HG03159 (cell line): Measurements from ENCODE around the gene STRN3.
A peak's percentile ranks its signal among the peaks of the same experiment; 100 is the strongest.
"Not testable (repeated sequence)": the region's sequence is repeated elsewhere in the genome, so short reads cannot be mapped to it uniquely, and the experiment has no call there.

Experiments used
- ATAC-seq: cut with Tn5 transposase; IDR thresholded peaks from one replicate; pipeline ENCODE4 v1.9.1; 2021; ENCODE audit warnings: mild to moderate bottlenecking, moderate library complexity; ENCODE audit not compliant: unreplicated experiment

STRN3 gene

DNA sequence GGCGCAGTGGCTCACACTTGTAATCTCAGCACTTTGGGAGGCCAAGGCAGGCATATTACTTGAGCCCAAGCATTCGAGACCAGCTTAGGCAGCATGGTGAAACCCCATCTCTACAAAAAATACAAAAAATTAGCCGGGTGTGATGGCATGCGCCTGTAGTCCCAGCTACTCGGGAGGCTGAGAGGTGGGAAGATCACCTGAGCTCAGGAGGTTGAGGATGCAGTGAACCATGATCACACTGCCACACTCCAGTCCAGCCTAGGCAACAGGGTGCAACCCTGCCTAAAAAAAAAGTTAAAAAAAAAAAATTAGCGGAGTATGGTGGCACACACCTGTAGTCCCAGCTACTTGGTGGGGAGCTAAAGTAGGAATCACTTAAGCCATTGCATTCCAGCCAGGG lies 22.2 kb downstream of the STRN3 start:
- ATAC-seq: not testable (repeated sequence)

DNA sequence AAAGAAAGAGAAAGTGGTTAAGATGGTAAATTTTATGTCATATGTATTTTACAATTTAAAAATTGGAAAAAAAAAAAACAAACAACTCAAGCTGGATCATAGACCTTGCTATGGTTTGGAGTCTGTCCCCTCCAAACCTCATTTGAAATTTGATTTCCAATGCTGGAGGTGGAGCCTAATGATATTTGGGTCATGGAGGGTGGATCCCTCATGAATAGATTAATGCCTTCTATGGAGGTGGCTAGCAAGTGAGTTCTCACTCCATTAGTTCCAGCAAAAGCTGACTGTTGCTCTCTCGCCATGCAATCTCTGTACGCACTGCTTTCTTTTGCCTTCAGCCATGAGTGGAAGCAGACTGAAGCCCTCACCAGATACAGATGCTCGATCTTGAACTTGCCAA lies 22.9 kb downstream of the STRN3 start:
- no peak for ATAC-seq

- no peak for ATAC-seq
These were observed 24.9 kb downstream of the STRN3 start for GRCh38 chr14:31001339-31001658.

DNA sequence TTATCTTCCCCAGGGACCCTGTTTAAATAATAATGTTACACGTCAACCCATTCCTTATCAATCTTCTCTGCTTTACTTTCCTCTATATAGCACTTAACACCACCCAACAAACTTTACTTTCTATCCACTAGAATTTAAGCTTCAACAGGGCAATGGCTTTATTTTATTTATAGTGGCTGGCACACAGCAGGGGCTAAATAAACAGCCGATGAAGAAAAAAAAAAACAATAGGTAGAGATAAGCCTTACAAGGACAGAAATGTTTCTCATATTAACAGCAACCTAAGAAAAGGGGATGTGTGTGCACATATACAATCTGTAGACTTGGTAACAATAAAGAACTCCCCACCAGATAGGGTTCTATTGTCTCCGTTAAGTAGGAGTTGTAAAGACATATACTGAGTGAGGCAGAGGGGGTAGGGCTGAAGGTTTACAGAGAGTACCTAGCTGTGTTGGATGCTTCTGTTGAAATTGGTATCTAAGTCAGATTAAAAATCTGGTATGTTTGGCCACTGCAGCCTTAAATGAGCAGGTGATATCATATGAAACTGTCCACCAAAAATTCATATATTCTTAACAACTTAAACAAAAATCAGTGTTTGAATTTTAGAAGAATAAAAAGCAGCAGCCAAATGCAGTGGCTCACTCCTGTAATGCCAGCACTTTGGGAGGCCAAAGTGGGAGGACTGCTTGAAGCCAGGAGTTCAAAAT lies 25.4 kb downstream of the STRN3 start:
- no peak for ATAC-seq

DNA sequence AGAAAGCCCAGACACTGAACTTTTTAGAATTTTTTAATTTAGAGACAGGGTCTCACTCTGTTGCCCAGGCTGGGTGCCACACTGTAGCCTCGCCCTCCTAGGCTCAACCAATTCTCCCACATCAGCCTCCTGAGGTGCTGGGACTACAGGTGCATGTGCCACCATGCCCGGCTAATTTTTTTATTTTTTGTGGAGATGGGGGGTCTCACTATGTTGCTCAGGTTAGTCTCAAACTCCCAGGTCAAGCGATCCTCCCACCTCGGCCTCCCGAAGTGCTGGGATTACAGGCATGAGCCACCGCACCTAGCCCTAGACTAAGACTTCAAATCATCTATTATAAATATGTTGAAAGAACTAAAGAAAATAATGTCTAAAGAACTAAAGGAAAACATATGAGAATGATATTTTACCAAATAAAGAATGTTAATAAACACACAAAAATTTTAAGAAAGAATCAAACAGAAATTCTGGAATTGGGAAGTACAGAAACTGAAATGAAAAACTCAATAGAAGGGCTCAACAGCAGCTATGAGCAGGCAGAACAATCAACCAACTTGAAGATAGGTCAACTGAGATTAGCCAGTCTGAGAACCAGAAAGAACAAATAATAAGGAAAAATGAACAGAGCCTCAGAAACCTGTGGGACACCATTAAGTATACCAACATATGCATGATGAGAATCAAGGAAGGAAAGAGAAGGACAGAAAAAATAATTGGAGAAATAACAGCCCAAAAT lies 27.0 kb downstream of the STRN3 start:
- no peak for ATAC-seq

DNA sequence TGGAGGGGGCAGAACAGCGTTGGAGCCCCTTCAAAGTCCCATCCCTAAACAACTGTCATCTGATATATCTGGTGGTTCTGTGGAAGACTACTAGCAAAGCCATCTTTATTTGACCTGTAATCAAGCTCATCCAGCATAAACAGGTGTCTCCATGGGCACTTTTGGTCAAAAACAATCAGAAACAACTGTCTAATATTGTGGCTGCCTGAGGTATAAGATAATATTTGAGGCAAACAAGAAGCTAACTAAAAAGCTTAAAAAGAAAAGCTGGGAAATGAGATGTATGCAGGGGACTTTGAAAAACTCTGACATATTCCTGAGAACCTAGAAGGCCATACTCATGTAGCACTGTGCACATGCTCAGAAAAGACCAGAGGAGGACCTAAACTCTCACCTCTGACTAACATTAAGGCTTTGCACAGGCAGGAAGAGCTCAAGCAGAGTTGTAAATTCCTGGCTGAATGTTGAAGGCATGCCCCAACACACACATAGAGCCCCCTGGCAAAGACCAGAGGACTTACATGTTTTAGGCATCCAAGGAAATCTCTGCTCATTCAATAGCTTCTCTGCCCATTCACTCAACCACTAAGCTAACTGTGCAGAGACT lies 28.0 kb downstream of the STRN3 start:
- ATAC-seq: no peak

- no peak for ATAC-seq
These were observed 29.1 kb downstream of the STRN3 start for GRCh38 chr14:30996892-30997659.

- no peak for ATAC-seq
These were observed 30.5 kb downstream of the STRN3 start for GRCh38 chr14:30995689-30996088.

- ATAC-seq: peak; percentile 69
These were observed 31.2 kb downstream of the STRN3 start for GRCh38 chr14:30994681-30995620.

DNA sequence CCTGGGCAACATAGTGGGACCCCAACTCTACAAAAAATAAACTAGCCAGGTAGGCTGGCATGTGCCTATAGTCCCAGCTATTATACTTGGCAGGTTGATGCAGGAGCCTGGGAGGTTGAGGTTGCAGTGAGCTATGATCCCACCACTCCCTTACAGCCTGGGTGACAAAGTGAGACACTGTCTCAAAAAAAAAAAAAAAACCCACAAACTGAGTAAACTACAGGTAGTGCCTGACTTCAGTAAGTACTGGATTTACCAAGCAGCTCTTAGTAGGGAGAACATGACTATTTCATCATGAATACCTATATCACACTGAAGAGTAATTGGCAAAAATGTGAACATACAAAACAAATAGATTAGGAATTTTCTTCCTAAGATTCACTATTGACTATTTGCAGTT lies 33.1 kb downstream of the STRN3 start:
- ATAC-seq: no peak

DNA sequence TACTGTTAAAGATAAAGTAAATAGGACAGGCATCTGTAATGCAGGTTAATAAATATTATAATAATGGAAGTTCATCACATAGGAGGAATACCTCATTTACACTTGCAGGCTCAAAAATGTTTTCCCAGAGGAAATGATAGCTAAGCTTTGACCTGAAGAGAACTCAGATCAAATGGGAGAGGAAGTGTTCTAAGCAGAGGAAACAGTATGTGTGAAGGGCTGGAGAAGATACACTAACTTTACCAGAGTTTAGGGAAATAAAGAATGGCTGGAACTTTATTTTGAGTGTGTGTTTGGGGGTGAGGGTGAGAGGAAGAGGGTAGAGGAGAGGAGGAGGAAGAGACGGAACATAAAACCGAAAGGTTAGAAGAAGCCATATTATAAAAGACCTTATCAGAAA lies 34.8 kb downstream of the STRN3 start:
- no peak for ATAC-seq

GRCh38 chr14:30990770-30991169 lies 35.4 kb downstream of the STRN3 start:
- ATAC-seq: no peak

DNA sequence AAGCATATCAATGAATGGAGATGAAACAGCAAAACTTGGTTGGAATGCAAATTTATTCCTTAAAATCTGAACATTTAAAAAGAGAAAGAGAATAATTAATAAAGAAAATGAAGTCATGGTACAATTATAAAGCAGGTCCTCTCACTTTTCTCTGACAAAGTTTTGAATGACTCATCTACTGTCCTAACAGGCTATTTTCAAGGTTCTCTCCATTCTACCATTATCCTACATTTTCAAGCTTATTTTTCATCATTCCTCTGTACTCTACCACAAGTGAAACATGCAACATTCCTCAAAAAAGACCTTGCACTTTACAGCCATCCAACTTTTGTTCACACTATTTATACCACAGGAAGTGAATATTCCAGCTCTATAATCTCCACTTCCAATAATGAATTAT lies 37.7 kb downstream of the STRN3 start:
- no peak for ATAC-seq

DNA sequence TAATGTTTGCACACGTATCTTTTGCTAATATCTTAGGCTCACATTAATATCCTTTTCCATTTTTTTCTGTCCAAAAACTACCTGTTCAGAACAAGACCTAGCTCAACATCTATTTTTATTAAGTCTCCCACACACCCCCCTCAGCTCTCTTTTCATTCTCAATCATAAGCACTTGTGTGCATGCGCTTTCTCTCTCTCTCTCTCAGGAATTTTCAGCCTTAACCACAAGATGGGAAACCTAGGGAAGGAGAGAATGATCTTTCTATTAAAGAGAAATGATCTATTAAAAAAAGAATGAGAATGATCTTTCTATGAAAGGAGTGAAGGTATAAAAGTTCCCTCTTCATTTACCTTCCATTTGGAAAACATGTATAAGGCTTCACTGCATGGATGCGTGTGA lies 40.4 kb downstream of the STRN3 start:
- no peak for ATAC-seq

GRCh38 chr14:30983858-30984257 lies 42.3 kb downstream of the STRN3 start:
- no peak for ATAC-seq

DNA sequence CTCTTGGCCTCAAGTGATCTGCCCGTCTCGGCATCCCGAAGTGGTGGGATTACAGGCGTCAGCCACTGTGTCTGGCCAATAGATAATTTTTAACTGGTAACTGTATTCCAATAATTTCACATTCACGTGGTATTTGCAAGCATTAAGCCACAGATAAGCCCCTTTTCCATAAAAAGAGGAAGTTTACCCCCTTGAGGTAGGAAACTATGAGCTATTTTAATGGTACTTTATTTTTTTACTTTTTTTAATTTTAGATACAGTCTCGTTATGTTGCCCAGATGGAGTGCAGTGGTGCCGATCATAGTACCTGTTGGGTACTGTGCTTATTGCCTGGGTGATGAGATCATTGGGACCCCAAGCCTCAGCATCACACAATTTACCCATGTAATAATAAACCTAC lies 43.6 kb downstream of the STRN3 start:
- no peak for ATAC-seq

- no peak for ATAC-seq
These were observed 45.2 kb downstream of the STRN3 start for GRCh38 chr14:30980980-30981379.

DNA sequence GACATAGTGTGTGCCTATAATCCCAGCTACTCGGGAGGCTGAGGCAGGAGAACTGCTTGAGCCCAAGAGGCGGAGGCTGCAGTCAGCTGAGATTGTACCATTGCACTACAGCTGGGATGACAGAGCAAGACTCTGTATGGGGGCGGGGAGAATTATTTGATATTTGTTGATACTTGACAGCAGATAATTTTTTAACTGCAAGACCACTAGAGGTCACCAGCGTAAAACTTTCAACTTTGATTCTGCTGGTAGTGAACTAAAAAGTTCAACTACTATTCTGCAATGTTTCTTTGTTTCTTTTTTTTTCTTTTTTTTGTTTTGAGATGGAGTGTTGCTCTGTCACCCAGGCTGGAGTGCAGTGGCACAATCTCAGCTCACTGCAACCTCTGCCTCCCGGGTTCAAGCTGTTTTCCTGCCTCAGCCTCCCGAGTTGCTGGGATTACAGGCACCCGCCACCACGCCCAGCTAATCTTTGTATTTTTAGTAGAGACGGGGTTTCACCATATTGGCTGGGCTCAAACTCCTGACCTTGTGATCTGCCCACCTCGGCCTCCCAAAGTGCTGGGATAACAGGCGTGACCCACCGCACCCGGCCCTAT lies 46.0 kb downstream of the STRN3 start:
- ATAC-seq: peak; percentile 72

DNA sequence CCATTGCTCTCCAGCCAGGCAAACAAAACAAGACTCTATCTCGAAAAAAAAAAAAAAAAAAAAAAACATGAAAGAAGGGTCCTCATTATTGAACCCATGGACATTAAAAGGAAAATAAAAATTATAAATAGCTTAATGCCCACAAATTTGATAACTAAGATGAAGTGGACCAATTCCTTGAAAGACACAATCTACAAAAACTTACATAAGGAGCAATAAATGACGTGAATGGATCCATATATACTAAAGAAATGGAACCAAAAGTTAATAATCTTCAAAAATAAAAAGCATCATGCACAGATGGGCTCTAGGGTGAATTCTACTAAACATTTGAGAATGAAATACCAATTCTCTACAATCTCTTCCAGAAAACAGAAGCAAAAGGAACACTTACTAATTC lies 48.4 kb downstream of the STRN3 start:
- ATAC-seq: no peak

GRCh38 chr14:30974628-30975027 lies 51.6 kb downstream of the STRN3 start:
- no peak for ATAC-seq
